ENCODE data around the gene FGFRL1.

DNA sequence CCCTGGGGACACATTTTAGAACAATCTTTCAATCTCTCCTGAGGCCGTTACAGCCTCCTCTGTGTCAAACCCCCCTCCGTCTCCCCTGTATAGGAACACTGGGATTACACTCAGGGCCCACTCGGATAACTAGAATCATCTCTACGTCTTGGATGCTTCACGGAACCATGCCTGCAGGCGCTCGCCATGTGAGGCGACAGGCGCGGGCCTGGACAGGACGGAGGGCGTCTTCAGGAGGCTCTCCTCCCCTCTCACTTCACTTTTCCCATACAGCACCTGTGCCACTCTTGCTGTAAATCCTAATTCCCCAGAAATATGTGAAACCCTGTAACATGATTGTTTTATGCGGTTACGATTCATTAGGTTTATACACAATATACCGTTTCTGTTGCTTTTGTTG is 28.6 kb upstream of the FGFRL1 start:
- TF ChIP-seq, protein P1, sequence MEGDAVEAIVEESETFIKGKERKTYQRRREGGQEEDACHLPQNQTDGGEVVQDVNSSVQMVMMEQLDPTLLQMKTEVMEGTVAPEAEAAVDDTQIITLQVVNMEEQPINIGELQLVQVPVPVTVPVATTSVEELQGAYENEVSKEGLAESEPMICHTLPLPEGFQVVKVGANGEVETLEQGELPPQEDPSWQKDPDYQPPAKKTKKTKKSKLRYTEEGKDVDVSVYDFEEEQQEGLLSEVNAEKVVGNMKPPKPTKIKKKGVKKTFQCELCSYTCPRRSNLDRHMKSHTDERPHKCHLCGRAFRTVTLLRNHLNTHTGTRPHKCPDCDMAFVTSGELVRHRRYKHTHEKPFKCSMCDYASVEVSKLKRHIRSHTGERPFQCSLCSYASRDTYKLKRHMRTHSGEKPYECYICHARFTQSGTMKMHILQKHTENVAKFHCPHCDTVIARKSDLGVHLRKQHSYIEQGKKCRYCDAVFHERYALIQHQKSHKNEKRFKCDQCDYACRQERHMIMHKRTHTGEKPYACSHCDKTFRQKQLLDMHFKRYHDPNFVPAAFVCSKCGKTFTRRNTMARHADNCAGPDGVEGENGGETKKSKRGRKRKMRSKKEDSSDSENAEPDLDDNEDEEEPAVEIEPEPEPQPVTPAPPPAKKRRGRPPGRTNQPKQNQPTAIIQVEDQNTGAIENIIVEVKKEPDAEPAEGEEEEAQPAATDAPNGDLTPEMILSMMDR (IDR thresholded peaks at IDR 0.05 in 8 of 11, conservative IDR thresholded peaks at IDR 0.05 in 3 of 11), result no peak
- TF ChIP-seq POLR2A (IDR thresholded peaks at IDR 0.05) (no peak), POLR2AphosphoS5 (IDR thresholded peaks at IDR 0.05) (no peak)

All from spleen (tissue), 7 donors.